HFF-Myc (cell line): Measurements from ENCODE around the gene FBXL17.
"Not testable (repeated sequence)": the region's sequence is repeated elsewhere in the genome, so short reads cannot be mapped to it uniquely, and the experiment has no call there.

ENCODE experiments used
- DNase-seq: peaks from one replicate; pipeline ENCODE4 v3.0.0-alpha.2; 2011; ENCODE audit warnings: low read depth; ENCODE audit errors: extremely low read depth
- H3K4me3 ChIP-seq: replicated peaks from 2 replicates; pipeline ENCODE4 v1.5.1; 2011; ENCODE audit warnings: low read depth, mild to moderate bottlenecking, control low read depth, low read length
- CTCF ChIP-seq: IDR thresholded peaks from 2 replicates; pipeline ENCODE4 v1.5.1; 2012; ENCODE audit warnings: mild to moderate bottlenecking, low read depth, low read length, control low read depth; ENCODE audit errors: missing control alignments

The FBXL17 gene

DNA sequence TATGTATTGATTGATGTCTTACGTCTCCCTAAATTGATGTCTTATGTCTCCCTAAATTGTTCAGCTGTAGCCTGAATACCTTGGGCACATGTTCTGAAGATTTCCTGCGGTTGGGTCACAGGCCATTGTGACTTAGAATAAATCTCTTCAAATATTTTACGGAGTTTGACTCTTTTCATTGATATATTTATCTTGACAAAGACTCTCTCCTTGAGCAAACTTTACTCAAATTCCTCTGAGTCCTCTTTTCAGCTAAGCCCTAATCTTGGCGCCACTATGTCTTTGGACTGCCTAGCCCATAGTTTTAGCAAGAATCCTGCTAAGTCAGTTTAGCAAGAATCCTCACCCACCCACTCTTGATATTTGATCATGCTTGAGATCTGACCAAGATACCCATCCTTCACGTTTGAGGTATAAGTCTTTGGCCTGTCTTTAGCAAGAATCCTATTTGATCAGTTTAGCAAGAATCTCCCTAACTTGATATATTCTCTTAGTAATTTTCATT is 35.3 kb upstream of the FBXL17 start:
- no peak for DNase-seq
- TF ChIP-seq CTCF, result no peak
- H3K4me3 ChIP-seq, result no peak overlapping the region

GRCh38 chr5:108415726-108416125 is 33.8 kb upstream of the FBXL17 start:
- H3K4me3 ChIP-seq, result no peak overlapping the region
- DNase-seq, result no peak
- no peak for TF ChIP-seq CTCF

DNA sequence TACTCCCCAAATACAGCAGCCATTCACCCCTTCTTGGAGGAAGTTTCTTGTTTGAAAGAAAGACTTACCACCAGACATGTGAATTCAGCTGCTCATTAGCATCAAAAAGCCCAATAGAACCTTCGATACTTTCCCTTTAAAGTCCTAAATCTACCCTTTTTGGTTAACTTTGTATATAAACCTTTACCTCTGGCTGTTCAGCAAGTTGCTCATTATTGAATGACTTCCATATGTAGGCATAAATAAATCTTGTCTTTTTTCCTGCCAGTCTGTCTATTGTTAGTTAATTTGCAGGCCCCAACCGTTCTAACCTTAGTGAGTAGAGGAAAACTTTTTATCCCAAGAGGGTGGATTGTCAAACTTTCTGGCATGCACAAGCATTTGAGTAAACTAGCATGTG is 27.9 kb upstream of the FBXL17 start:
- no peak for DNase-seq
- no peak overlapping the region for H3K4me3 ChIP-seq
- TF ChIP-seq CTCF, result no peak

DNA sequence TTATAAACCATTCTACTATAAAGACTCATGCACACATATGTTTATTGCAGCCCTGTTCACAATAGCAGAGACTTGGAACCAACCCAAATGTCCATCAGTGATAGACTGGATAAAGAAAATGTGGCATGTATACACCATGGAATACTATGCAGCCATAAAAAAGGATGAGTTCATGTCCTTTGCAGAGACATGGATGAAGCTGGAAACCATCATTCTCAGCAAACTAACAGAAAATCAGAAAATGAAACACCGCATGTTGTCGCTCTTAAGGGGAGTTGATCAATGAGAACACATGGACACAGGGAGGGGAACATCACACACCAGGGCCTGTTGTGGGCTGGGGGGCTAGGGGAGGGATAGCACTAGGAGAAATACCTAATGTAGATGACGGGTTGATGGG is 23.3 kb upstream of the FBXL17 start:
- H3K4me3 ChIP-seq, DNase-seq: not testable (repeated sequence)

DNA sequence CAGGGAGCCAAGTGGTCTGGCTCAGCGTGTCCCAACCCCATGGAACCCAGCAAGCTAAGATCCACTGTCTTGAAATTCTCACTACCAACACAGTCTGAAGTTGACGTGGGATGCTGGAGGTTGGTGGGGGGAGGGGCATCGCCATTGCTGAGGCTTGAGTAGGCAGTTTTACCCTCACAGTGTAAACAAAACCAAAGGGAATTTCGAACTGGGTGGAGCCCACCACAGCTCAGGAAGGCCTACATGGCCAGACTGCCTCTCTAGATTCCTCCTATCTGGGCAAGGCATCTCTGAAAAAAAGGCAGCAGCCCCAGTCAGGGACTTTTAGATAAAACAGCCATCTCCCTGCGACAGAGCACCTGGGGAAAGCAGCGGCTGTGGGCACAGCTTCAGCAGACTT is 17.1 kb upstream of the FBXL17 start:
- TF ChIP-seq CTCF, result no peak
- no peak overlapping the region for H3K4me3 ChIP-seq
- no peak for DNase-seq

GRCh38 chr5:108396837-108397236 is 14.9 kb upstream of the FBXL17 start:
- not testable (repeated sequence) for H3K4me3 ChIP-seq, DNase-seq

DNA sequence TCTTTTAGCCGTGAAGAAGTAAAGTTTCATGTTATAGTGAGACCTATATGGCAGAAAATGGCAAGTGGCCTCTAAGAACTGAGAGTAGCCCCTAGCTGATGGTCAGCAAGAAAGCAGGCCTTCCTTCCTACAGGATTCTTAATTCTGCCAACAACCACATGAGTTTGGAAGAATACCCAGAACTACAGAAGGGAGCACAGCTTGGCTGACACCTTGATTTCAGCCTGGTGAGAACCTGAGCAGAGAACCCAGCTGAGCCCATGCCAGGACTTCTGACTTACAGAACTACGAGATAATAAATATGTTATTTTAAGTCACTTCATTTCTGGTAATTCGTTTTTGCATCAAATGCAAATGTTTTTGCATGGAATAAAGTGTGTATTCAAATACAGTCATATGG is 5.9 kb upstream of the FBXL17 start:
- DNase-seq, result no peak
- no peak for TF ChIP-seq CTCF
- no peak overlapping the region for H3K4me3 ChIP-seq

DNA sequence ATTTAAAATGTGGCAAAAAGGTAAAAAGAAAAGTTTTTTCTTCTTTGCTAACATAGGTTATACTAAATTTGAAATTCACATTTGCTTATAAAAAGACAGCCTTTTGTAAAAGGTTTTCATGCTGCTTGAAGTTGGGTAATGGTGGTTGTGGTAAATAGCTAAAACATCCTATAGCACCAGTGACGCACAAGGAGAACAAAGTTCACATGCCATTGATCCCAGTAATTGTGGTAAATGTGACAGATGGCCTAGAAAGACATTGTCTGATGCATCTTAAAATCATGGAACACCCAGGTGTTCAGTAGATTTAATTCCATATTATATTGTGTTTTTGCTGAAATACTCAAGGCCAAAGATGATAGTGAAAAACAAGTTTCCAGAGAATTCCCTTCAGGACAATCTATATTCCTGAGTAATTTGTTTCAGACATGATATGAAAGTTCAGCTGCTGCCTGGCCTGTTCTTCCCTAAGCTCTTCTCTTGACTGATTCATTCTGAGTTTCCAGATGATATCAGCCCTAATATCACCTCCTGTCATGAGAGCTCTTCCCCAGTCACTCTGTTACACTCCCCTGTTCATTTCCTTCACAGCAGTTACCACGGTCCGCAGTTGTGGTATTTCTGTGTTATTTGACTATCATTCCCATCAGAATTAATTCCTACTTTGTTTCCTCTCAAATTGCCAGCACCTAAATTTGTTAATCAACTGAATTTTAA is 4.6 kb upstream of the FBXL17 start:
- H3K4me3 ChIP-seq, result no peak overlapping the region
- TF ChIP-seq CTCF, result no peak
- no peak for DNase-seq
